ENCODE results near the gene GPR157. TPM values are rescaled to one million over a fixed set of nuclear protein-coding genes. Genes with fewer than 3 reads are reported as not detected.

The GPR157 gene
- total RNA-seq, 1 donor from 2014 or later = 44.0 TPM

- no peaks in the 10 kb centered on the region for H3K36me3 ChIP-seq (ENCODE audit: control insufficient read depth, insufficient read depth, low read length)
- H3K27me3 ChIP-seq (ENCODE audit: control insufficient read depth, insufficient read depth, low read length) = no peaks in the 10 kb centered on the region
- FAIRE-seq = no peak
- DNase-seq (ENCODE audit: low read depth) = no peak
- no peak overlapping the region for H3K4me3 ChIP-seq (ENCODE audit: low read depth, low read length)
- no peak for TF ChIP-seq CTCF (IDR thresholded peaks at IDR 0.05; ENCODE audit: insufficient read depth, low read length, severe bottlenecking)
Measured at GRCh38 chr1:9058465-9058864, 70.4 kb downstream of the GPR157 start.

GRCh38 chr1:9057851-9058250, 71.1 kb downstream of the GPR157 start:
- no peak for TF ChIP-seq CTCF (IDR thresholded peaks at IDR 0.05; ENCODE audit: insufficient read depth, low read length, severe bottlenecking)

GRCh38 chr1:9052272-9053049, 76.4 kb downstream of the GPR157 start:
- no peak for TF ChIP-seq CTCF (IDR thresholded peaks at IDR 0.05; ENCODE audit: insufficient read depth, low read length, severe bottlenecking)
- no peak overlapping the region for H3K4me3 ChIP-seq (ENCODE audit: low read depth, low read length)
- DNase-seq (ENCODE audit: low read depth) (no peak), FAIRE-seq (no peak)
- no peaks in the 10 kb centered on the region for H3K36me3 ChIP-seq (ENCODE audit: control insufficient read depth, insufficient read depth, low read length)
- H3K27me3 ChIP-seq (ENCODE audit: control insufficient read depth, insufficient read depth, low read length) = no peaks in the 10 kb centered on the region

More at GRCh38 chr1:9057851-9058250, 71.1 kb downstream of the GPR157 start:
- FAIRE-seq (no peak), DNase-seq (ENCODE audit: low read depth) (no peak)
- Histone ChIP-seq H3K36me3 (ENCODE audit: control insufficient read depth, insufficient read depth, low read length) (no peaks in the 10 kb centered on the region), H3K4me3 (ENCODE audit: low read depth, low read length) (no peak overlapping the region), H3K27me3 (ENCODE audit: control insufficient read depth, insufficient read depth, low read length) (no peaks in the 10 kb centered on the region)

GRCh38 chr1:9051379-9051778, 77.5 kb downstream of the GPR157 start:
- no peaks in the 10 kb centered on the region for H3K36me3 ChIP-seq (ENCODE audit: control insufficient read depth, insufficient read depth, low read length)
- no peaks in the 10 kb centered on the region for H3K27me3 ChIP-seq (ENCODE audit: control insufficient read depth, insufficient read depth, low read length)
- no peak for TF ChIP-seq CTCF (IDR thresholded peaks at IDR 0.05; ENCODE audit: insufficient read depth, low read length, severe bottlenecking)
- H3K4me3 ChIP-seq (ENCODE audit: low read depth, low read length) = no peak overlapping the region
- FAIRE-seq (no peak), DNase-seq (ENCODE audit: low read depth) (no peak)

- TF ChIP-seq CTCF (IDR thresholded peaks at IDR 0.05; ENCODE audit: insufficient read depth, low read length, severe bottlenecking) = no peak
- no peak for FAIRE-seq
- Histone ChIP-seq H3K4me3 (ENCODE audit: low read depth, low read length) (no peak overlapping the region), H3K36me3 (ENCODE audit: control insufficient read depth, insufficient read depth, low read length) (no peaks in the 10 kb centered on the region), H3K27me3 (ENCODE audit: control insufficient read depth, insufficient read depth, low read length) (no peaks in the 10 kb centered on the region)
- DNase-seq (ENCODE audit: low read depth) = no peak
Measured at GRCh38 chr1:9050803-9051202, 78.1 kb downstream of the GPR157 start.

Other genes starting within 250 kb of the GPR157 start
- not detected in 2 replicates for gene CA6, start 183.2 kb downstream of the GPR157 start, total RNA-seq
- gene SLC2A7, start 102.7 kb downstream of the GPR157 start, total RNA-seq = not detected in 2 replicates
- under 0.01 and 0.26 TPM in 2 replicates for gene SLC2A5, start 59.5 kb downstream of the GPR157 start, total RNA-seq
- gene H6PD, start 105.7 kb upstream of the GPR157 start, total RNA-seq = 5.5 and 9.9 TPM in 2 replicates
- gene SPSB1, start 163.8 kb upstream of the GPR157 start, total RNA-seq = 17.6 and 28.9 TPM in 2 replicates